CD14-positive monocyte (primary cell): ENCODE measurements around the gene SCUBE1. TPM values are rescaled to one million over a fixed set of nuclear protein-coding genes. Genes with fewer than 3 reads are reported as not detected.

ENCODE experiments used
- DNase-seq, 3 donors: peaks; one replicate each; pipeline ENCODE4 v3.0.0-alpha.2; 2011 to 2022
- H2AFZ ChIP-seq: 2 replicates; pipeline ENCODE4 v1.6.0; 2012; ENCODE audit warnings: mild to moderate bottlenecking, low read depth, low read length, inconsistent platforms; ENCODE audit not compliant: insufficient read depth, poor library complexity, severe bottlenecking
- H3K27ac ChIP-seq, 2 donors: 1 replicate in 1 of 2; 2 replicates in 1 of 2; pipeline ENCODE4 v1.5.1; 2012 to 2013; ENCODE audit warnings: low read length in 2 of 2, control low read depth in 1 of 2, inconsistent platforms in 1 of 2, low read depth in 1 of 2, mild to moderate bottlenecking in 1 of 2
- H3K27me3 ChIP-seq, 2 donors: one replicate each; pipeline versions ENCODE4 v1.6.0 to v1.6.1; 2011 to 2013; ENCODE audit warnings: low read length in 2 of 2; ENCODE audit not compliant: control insufficient read depth in 2 of 2, insufficient read depth in 2 of 2
- H3K36me3 ChIP-seq, 2 donors: replicated peaks in 1 of 2; 1 replicate in 1 of 2; 2 replicates in 1 of 2; pipeline versions ENCODE4 v1.5.1 to v1.6.1; 2012 to 2013; ENCODE audit warnings: low read length in 2 of 2, control low read depth in 1 of 2, inconsistent platforms in 1 of 2, mild to moderate bottlenecking in 1 of 2; ENCODE audit not compliant: insufficient read depth in 2 of 2, control insufficient read depth in 1 of 2
- H3K4me1 ChIP-seq, 2 donors: 1 replicate in 1 of 2; 2 replicates in 1 of 2; pipeline versions ENCODE4 v1.5.1 to v1.6.1; 2012 to 2013; ENCODE audit warnings: low read length in 2 of 2, control low read depth in 1 of 2, inconsistent platforms in 1 of 2, mild to moderate bottlenecking in 1 of 2, moderate library complexity in 1 of 2; ENCODE audit not compliant: insufficient read depth in 2 of 2, control insufficient read depth in 1 of 2
- H3K4me2 ChIP-seq: replicated peaks from 2 replicates; pipeline ENCODE3; 2012; ENCODE audit warnings: low read length, moderate library complexity, mild to moderate bottlenecking; ENCODE audit not compliant: poor library complexity, severe bottlenecking; ENCODE audit errors: extremely low read depth
- H3K4me3 ChIP-seq, 3 experiments: fragments of 200-600 bp in 1 of 3; sonication (generic) in 1 of 3; replicated peaks in 1 of 3; 1 replicate in 2 of 3; 2 replicates in 1 of 3; pipeline ENCODE4 v1.5.1; 2011 to 2013; ENCODE audit warnings: low read length in 3 of 3, mild to moderate bottlenecking in 3 of 3, control low read depth in 2 of 3, low read depth in 2 of 3, inconsistent platforms in 1 of 3, moderate library complexity in 1 of 3
- H3K79me2 ChIP-seq: 2 replicates; pipeline ENCODE4 v1.6.0; 2012; ENCODE audit warnings: mild to moderate bottlenecking, control low read depth, inconsistent platforms, low read length, moderate library complexity; ENCODE audit not compliant: insufficient read depth
- H3K9ac ChIP-seq: 2 replicates; pipeline ENCODE4 v1.6.0; 2017; ENCODE audit warnings: low read length, mild to moderate bottlenecking; ENCODE audit not compliant: insufficient read depth, poor library complexity, severe bottlenecking
- H3K9me3 ChIP-seq, 2 donors: replicated peaks in 1 of 2; 1 replicate in 1 of 2; 2 replicates in 1 of 2; pipeline versions ENCODE4 v1.5.1 to v1.6.1; 2012 to 2013; ENCODE audit warnings: low read length in 2 of 2, control low read depth in 1 of 2; ENCODE audit not compliant: control insufficient read depth in 1 of 2, insufficient read depth in 1 of 2
- H4K20me1 ChIP-seq: 2 replicates; pipeline ENCODE4 v1.6.0; 2012; ENCODE audit warnings: mild to moderate bottlenecking, low read length, control low read depth, moderate library complexity; ENCODE audit not compliant: insufficient read depth
- H3K27ac Mint-ChIP-seq, 7 donors: one replicate each; pipeline ENCODE4 v1.8.0; 2020; ENCODE audit warnings: mild to moderate bottlenecking in 7 of 7, mixed read lengths in 7 of 7, moderate library complexity in 6 of 7, inconsistent platforms in 2 of 7
- H3K27me3 Mint-ChIP-seq, 3 donors: one replicate each; pipeline ENCODE4 v1.8.0; 2021 to 2022; ENCODE audit warnings: low read depth in 3 of 3, mild to moderate bottlenecking in 3 of 3, mixed read lengths in 3 of 3, moderate library complexity in 3 of 3, inconsistent platforms in 1 of 3
- H3K36me3 Mint-ChIP-seq, 2 donors: one replicate each; pipeline ENCODE4 v1.8.0; 2020; ENCODE audit warnings: mixed read lengths in 2 of 2, inconsistent platforms in 1 of 2, mild to moderate bottlenecking in 1 of 2
- H3K4me1 Mint-ChIP-seq: one replicate; pipeline ENCODE4 v1.8.0; 2020; ENCODE audit warnings: mild to moderate bottlenecking, mixed read lengths
- H3K4me3 Mint-ChIP-seq, 2 donors: one replicate each; pipeline ENCODE4 v1.8.0; 2020; ENCODE audit warnings: mild to moderate bottlenecking in 2 of 2, mixed read lengths in 2 of 2, moderate library complexity in 1 of 2
- H3K9me3 Mint-ChIP-seq, 7 donors: one replicate each; pipeline ENCODE4 v1.8.0; 2020 to 2022; ENCODE audit warnings: mixed read lengths in 7 of 7, mild to moderate bottlenecking in 6 of 7, moderate library complexity in 6 of 7, inconsistent platforms in 2 of 7
- WGBS: methylation state at CpG from one replicate; pipeline ENCODE4 v1.1.5; 2013; ENCODE audit warnings: missing lambda C conversion rate; ENCODE audit not compliant: insufficient coverage; 5-methylcytosine and 5-hydroxymethylcytosine counted together
- intact Hi-C, 2 donors: fragments of 100-400 bp; cut with micrococcal nuclease; formaldehyde crosslinking; loops; one replicate each; pipeline versions ENCODE4 v1.15.0 to v1.15.1; 2023
- polyA plus RNA-seq, 3 donors: library from polyadenylated mRNA; depleted of rRNA in 1 of 3; unstranded in 2 of 3; stranded (reverse) in 1 of 3; fragments of 300-500 nt in 2 of 3; fragments of >200 nt in 1 of 3; fragmentation: Illumina TruSeq in 2 of 3; gene quantifications; 1 replicate in 2 of 3; 2 replicates in 1 of 3; pipeline ENCODE4 v1.2.3, GENCODE V29; 2012 to 2021
- TF ChIP-seq, protein P1 (sequence below): fragments of 200-600 bp; IDR thresholded peaks from one replicate; pipeline ENCODE4 v1.8.0; 2022; ENCODE audit warnings: antibody characterized with exemption, mild to moderate bottlenecking

The SCUBE1 gene
- polyA plus RNA-seq, 3 donors = 0.20 to 0.32 (median 0.26) TPM

DNA sequence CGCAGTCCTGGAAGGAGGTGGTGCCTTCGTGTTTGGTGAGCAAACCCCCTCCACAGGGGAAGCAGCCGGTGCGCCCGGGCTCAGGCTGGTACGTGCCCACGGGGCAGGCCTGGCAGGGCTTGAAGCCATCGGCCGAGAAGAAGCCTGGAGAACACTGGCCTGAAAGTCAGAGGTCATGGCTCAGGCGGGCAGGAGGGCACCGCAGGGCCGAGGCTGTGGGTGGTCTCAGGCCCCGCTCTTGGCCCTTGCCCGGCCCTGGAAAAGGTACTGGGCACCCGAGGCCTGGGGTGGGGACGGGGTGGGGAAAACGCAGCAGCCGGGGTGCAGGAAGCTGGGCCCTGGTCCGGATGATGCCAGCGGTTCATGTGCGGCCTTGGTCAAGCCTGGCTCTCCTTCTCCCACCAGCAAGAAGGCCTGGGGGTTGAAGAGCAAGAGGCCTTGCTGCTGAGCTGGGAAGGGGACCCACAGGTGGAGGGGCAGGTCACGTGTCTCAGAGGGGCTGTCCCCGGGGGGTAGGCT is 130.7 kb downstream of the SCUBE1 start:
- no peak overlapping the region for H3K9ac ChIP-seq
- no peaks in the 10 kb centered on the region for H3K27me3 ChIP-seq
- intact Hi-C loops = no loop called here
- H4K20me1 ChIP-seq = no peaks in the 10 kb centered on the region
- H3K27ac ChIP-seq = no peak overlapping the region
- Mint-ChIP-seq H3K4me1 (no peaks in the 10 kb centered on the region), H3K27ac (no peak overlapping the region), H3K27me3 (peaks cover 0 to 2% (median 2%) of the 10 kb centered on the region in 3 donors), H3K36me3 (no peaks in the 10 kb centered on the region), H3K4me3 (no peak overlapping the region), H3K9me3 (no peaks in the 10 kb centered on the region)
- H3K36me3 ChIP-seq = no peaks in the 10 kb centered on the region
- H3K4me3 ChIP-seq = no peak overlapping the region
- H2AFZ ChIP-seq = no peak overlapping the region
- 93% methylated on average over 21 of the region's 23 CpGs for WGBS
- DNase-seq = no peak
- H3K4me2 ChIP-seq = no peak overlapping the region
- TF ChIP-seq, protein P1, sequence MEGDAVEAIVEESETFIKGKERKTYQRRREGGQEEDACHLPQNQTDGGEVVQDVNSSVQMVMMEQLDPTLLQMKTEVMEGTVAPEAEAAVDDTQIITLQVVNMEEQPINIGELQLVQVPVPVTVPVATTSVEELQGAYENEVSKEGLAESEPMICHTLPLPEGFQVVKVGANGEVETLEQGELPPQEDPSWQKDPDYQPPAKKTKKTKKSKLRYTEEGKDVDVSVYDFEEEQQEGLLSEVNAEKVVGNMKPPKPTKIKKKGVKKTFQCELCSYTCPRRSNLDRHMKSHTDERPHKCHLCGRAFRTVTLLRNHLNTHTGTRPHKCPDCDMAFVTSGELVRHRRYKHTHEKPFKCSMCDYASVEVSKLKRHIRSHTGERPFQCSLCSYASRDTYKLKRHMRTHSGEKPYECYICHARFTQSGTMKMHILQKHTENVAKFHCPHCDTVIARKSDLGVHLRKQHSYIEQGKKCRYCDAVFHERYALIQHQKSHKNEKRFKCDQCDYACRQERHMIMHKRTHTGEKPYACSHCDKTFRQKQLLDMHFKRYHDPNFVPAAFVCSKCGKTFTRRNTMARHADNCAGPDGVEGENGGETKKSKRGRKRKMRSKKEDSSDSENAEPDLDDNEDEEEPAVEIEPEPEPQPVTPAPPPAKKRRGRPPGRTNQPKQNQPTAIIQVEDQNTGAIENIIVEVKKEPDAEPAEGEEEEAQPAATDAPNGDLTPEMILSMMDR = no peak
- H3K4me1 ChIP-seq = no peaks in the 10 kb centered on the region
- H3K79me2 ChIP-seq = no peaks in the 10 kb centered on the region
- H3K9me3 ChIP-seq = no peaks in the 10 kb centered on the region

DNA sequence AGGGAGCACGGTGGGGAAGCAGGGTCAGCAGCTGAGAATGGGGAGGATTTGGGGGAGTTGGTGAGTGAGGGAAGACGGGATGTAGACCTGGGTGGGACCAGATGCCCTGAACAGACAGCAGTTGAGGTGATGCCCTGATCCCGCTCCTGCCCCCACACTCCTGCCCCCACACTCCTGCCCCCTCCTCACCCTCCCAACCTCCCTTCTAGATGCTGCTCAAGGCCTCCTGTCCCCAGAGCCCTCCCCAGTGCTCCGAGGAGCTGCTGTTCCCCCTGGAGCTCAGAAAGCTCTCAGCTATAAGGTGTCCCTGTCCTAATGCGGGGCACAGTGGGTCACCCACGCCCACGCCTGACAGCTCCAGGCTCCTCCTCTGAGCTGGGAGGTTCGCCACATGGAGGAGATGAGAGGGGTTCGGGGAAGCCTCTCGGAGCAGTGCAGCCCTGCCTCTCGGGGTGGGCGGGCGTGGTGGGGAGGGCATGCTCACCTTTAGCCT is 131.2 kb downstream of the SCUBE1 start:
- no peaks in the 10 kb centered on the region for H3K36me3 ChIP-seq
- no peak overlapping the region for H3K27ac ChIP-seq
- no peak for DNase-seq
- WGBS = 94% methylated on average over 6 of the region's 13 CpGs
- H3K4me1 ChIP-seq = no peaks in the 10 kb centered on the region
- no peaks in the 10 kb centered on the region for H3K36me3 Mint-ChIP-seq
- H3K4me3 ChIP-seq = no peak overlapping the region
- no peaks in the 10 kb centered on the region for H3K9me3 Mint-ChIP-seq
- H2AFZ ChIP-seq = no peak overlapping the region
- H3K4me3 Mint-ChIP-seq = no peak overlapping the region
- H3K27me3 ChIP-seq = no peaks in the 10 kb centered on the region
- intact Hi-C loops = no loop called here
- no peaks in the 10 kb centered on the region for H4K20me1 ChIP-seq
- no peaks in the 10 kb centered on the region for H3K79me2 ChIP-seq
- no peak overlapping the region for H3K27ac Mint-ChIP-seq
- no peaks in the 10 kb centered on the region for H3K9me3 ChIP-seq
- peaks cover 0 to 3% (median 2%) of the 10 kb centered on the region in 3 donors for H3K27me3 Mint-ChIP-seq
- no peaks in the 10 kb centered on the region for H3K4me1 Mint-ChIP-seq
- TF ChIP-seq, protein P1 = no peak
- no peak overlapping the region for H3K9ac ChIP-seq
- H3K4me2 ChIP-seq = no peak overlapping the region
